ENCODE data around the gene PGLYRP1. TPM values are rescaled to one million over a fixed set of nuclear protein-coding genes. Genes with fewer than 3 reads are reported as not detected.

Gene PGLYRP1
- total RNA-seq, 4 donors from 2014 or later = not detected

GRCh38 chr19:46009530-46010510, 13.0 kb downstream of the PGLYRP1 start:
- H3K27ac ChIP-seq = no peak overlapping the region
- H3K4me3 ChIP-seq = no peak overlapping the region
- H3K4me1 ChIP-seq = peaks cover 7% of the 10 kb centered on the region
- peaks cover 25% of the 10 kb centered on the region for H3K36me3 ChIP-seq
- TF ChIP-seq POLR2A (IDR thresholded peaks at IDR 0.05) (no peak), CTCF (IDR thresholded peaks at IDR 0.05) (peak; percentile 72 to 85), EP300 (IDR thresholded peaks at IDR 0.05) (no peak), POLR2AphosphoS5 (IDR thresholded peaks at IDR 0.05) (no peak)
- H3K9me3 ChIP-seq = no peaks in the 10 kb centered on the region
- H3K27me3 ChIP-seq = peaks cover 15% of the 10 kb centered on the region
- no peak for DNase-seq (ENCODE audit: low spot score in 2 of 2)
- WGBS = 66% methylated on average over 28 of the region's 28 CpGs

GRCh38 chr19:46006411-46006810, 16.4 kb downstream of the PGLYRP1 start:
- Histone ChIP-seq H3K9me3 (no peaks in the 10 kb centered on the region), H3K27ac (no peak overlapping the region), H3K36me3 (peaks cover 37% of the 10 kb centered on the region), H3K4me3 (no peak overlapping the region), H3K4me1 (no peaks in the 10 kb centered on the region), H3K27me3 (no peaks in the 10 kb centered on the region)
- 96% methylated on average over 11 of the region's 13 CpGs for WGBS
- no peak for TF ChIP-seq POLR2A (IDR thresholded peaks at IDR 0.05)
- TF ChIP-seq EP300 (IDR thresholded peaks at IDR 0.05) = no peak
- TF ChIP-seq POLR2AphosphoS5 (IDR thresholded peaks at IDR 0.05) = no peak
- TF ChIP-seq CTCF (IDR thresholded peaks at IDR 0.05) = no peak
- no peak for DNase-seq (ENCODE audit: low spot score in 2 of 2)

- H3K36me3 ChIP-seq = peaks cover 33% of the 10 kb centered on the region
- 93% methylated on average over 13 of the region's 15 CpGs for WGBS
- no peaks in the 10 kb centered on the region for H3K9me3 ChIP-seq
- H3K27me3 ChIP-seq = no peaks in the 10 kb centered on the region
- H3K4me3 ChIP-seq = no peak overlapping the region
- peaks cover 17% of the 10 kb centered on the region for H3K4me1 ChIP-seq
- H3K27ac ChIP-seq = no peak overlapping the region
- TF ChIP-seq CTCF (IDR thresholded peaks at IDR 0.05) = no peak
- TF ChIP-seq POLR2A (IDR thresholded peaks at IDR 0.05) = no peak
- TF ChIP-seq POLR2AphosphoS5 (IDR thresholded peaks at IDR 0.05) = no peak
- TF ChIP-seq EP300 (IDR thresholded peaks at IDR 0.05) = no peak
- no peak for DNase-seq (ENCODE audit: low spot score in 2 of 2)
Measured at GRCh38 chr19:46002678-46003275, 20.1 kb downstream of the PGLYRP1 start.

GRCh38 chr19:46000491-46001246, 22.2 kb downstream of the PGLYRP1 start:
- TF ChIP-seq POLR2AphosphoS5 (IDR thresholded peaks at IDR 0.05) = no peak
- no peak for TF ChIP-seq CTCF (IDR thresholded peaks at IDR 0.05)
- TF ChIP-seq POLR2A (IDR thresholded peaks at IDR 0.05) = no peak
- no peaks in the 10 kb centered on the region for H3K27me3 ChIP-seq
- H3K27ac ChIP-seq = no peak overlapping the region
- WGBS = 8% methylated on average over 33 of the region's 34 CpGs
- H3K36me3 ChIP-seq = peaks cover 15% of the 10 kb centered on the region
- peaks cover 26% of the 10 kb centered on the region for H3K4me1 ChIP-seq
- H3K4me3 ChIP-seq = peak overlapping the region; percentile 17
- H3K9me3 ChIP-seq = no peaks in the 10 kb centered on the region
- no peak for DNase-seq (ENCODE audit: low spot score in 2 of 2)
